HG02943 (cell line): ENCODE measurements around the gene CACNA1S.

Experiments
- ATAC-seq: cut with Tn5 transposase; IDR thresholded peaks from one replicate; pipeline ENCODE4 v1.9.1; 2021; ENCODE audit warnings: mild to moderate bottlenecking, low read depth, moderate library complexity; ENCODE audit not compliant: unreplicated experiment

Gene CACNA1S

DNA sequence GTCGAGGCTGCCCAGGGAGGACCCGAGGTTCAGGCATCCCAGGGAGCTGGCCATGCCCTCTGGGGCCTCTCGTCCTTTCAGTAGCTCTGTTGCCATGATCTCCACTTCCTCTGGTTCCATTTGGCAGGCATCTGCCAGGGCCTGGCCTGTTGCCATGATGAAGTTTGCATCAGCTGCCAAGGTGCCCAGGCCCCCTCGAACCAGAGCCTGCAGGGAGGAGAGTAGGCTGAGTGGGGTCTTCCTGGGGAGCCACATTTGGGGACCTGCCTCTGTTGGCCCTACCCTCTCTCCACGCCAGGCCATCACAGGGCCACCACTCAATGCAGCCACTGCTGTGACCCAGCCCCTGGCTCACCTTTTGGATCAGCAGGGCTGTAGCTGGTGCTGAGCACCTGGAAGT, 72.3 kb downstream of the CACNA1S start:
- ATAC-seq = no peak

- ATAC-seq = no peak
Observed at GRCh38 chr1:201039418-201039817, 72.8 kb downstream of the CACNA1S start.

DNA sequence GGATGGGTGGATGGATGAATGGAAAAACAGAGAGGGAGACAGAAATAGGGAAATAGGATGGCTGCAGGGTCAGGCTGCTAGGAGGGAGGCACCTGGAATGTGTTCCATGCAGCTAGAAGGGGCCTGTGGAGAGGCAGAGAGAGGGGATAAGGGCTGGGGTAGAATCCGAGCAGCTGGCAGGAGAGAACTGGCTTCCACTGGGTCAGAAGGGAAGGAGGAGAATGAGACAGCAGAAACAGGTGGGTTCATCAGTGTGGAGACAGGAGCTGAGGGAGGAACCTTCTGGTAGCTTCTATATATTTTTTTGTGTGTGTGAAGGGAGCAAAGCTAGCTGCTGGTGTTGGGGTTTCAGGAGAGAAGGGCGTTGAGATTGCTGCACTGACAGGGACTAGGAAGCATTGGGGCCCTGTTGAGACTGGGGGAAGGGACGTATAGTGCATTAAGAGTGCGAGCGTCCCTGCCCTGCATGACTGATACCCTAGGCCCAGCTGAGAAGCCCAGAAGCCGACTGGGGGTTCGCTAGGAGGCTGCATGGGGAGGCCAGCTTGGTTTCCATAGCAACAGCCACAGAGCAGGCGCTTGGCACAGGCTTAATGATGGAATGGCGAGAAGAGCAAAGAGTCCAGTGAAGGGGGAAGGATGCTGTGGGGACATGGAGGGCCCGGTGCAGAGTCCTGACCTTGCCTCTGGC, 73.9 kb downstream of the CACNA1S start:
- no peak for ATAC-seq

DNA sequence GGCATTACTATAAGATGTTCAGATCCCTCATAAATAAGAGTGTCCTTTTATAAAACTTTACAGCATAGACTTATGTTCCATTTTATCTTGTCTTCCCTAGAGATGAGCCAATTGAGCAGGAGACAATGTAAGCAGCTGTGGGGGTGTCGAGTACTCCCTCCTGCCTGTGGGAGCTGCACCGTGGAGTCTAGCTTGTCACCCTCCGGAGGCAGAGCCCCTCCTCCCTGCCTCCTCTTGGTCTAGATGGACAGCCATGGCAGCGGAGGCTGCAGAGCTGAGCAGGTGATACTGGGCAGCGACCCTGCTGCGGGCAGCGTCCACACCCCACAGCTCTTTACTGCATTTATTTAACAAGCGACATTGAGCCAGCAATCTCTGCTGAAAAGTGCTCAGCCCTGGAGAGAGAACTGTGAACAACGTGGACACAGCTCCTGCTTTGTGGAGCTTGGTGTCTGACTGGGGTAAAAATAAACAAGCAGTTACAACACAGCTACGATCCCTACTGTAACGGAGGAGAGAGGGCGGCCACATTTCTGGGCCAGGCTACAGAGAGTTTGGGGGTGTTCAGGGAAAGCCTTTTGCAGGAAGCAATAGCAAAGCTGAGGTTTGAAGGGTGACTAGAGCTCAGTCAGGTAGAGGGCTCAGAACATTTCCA, 75.9 kb downstream of the CACNA1S start:
- no peak for ATAC-seq

- ATAC-seq = no peak
Observed at GRCh38 chr1:201034671-201035070, 77.6 kb downstream of the CACNA1S start.

DNA sequence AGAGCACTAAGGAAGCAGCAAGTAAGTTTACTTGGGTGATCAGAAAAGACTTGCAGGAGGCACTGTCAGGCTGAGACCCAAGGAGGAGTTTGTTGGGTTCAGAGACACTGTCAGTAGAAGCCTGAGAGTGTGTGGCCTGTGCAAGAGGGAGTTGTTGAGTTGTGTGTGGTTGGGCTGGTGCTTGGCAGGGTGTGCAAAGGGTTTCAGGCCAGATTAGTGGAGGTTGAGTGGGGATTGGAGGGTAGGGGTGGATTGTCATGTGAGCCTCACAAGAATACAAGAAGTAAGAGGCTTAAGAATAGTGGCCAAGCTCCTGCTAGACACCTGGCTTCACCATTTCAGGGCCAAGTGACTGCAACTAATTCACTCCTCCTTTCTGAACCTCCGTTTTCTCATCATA, 79.8 kb downstream of the CACNA1S start:
- ATAC-seq = no peak

DNA sequence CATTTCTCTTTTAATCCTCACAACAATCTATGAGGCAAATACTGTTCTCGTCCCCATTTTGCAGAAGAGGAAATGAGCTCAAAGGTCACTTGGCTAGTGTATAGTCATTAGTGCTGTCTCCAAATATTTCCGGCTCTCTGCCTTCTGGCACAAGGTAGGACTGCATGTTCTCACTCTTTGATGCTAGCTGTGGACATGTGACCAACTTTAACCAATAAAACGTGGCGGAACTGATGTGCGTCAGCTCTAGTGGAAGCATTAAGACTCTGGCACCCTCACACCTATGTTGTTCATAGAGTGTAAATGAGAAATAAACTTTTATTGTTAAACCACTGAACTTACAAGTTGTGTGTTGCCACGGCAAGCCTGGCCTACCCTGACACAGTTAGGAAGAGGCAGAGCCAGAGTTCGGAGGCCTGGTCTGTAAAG, 83.8 kb downstream of the CACNA1S start:
- no peak for ATAC-seq

- no peak for ATAC-seq
Observed at GRCh38 chr1:201026836-201027235, 85.4 kb downstream of the CACNA1S start.

DNA sequence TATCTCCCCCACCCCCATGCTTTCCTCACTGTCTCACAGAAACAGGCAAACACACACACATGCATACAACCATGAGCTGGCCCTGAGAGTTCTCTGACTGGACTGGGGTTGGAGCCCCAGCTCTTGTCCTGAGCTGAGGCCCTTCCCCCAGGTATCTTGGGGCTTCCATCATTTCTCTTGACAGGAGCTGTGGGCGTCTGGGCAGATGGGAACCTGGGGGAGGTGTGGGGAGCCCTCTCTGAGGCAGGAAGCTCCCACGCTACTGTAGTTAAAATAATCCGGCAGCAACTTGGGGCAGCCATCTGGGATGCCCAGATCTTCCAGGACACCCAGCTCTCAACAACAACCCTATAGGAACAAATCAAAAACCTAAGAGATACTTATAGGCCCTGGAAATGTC, 86.0 kb downstream of the CACNA1S start:
- no peak for ATAC-seq

GRCh38 chr1:201025571-201026002, 86.6 kb downstream of the CACNA1S start:
- no peak for ATAC-seq

DNA sequence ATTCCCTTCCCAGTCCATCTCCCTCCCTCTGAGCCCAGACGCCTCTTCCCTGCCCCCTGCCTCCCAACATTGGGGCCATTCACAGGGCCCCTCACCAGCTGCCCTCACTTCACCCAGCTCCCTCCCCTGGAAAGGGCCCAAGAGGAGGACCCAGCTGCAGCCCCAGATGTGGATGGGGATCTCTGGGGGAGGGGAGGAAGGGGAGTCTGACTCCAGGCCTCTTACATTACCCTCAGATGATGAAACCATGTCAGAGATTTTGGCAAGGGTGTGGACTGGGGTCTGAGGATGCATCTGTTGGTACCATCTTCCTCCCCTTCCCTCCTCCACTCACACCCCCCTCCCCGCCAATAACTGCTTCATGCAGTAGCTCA, 87.6 kb downstream of the CACNA1S start:
- ATAC-seq = no peak

- no peak for ATAC-seq
Observed at GRCh38 chr1:201023920-201024624, 88.2 kb downstream of the CACNA1S start.

DNA sequence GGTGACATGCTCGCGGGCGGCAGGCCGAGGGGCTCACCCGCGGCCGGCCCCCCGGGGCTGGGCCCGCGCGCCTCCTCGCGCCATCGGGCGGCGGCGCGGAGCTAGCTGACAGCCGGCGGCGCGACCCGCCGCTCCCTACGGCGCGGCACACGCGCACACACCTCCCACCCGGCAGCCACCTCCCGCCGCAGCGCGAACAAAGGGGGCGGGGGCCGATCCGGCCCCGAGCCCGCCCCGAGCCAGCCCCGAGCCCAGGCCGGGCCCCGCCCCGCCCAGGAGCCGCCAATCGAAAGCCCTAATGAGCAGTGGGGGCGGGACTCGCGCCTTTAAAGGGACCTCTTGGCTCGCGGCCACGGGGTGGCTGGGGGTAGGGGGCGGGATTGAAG, 88.7 kb downstream of the CACNA1S start, which contains the start of gene KIF21B:
Gene KIF21B (minus strand): TSS at position 198 of the 386 bp plus-strand sequence. CDS start 331 bp downstream, outside the sequence.
- ATAC-seq = peak; percentile 53

GRCh38 chr1:201022820-201023516, 89.3 kb downstream of the CACNA1S start:
- no peak for ATAC-seq

DNA sequence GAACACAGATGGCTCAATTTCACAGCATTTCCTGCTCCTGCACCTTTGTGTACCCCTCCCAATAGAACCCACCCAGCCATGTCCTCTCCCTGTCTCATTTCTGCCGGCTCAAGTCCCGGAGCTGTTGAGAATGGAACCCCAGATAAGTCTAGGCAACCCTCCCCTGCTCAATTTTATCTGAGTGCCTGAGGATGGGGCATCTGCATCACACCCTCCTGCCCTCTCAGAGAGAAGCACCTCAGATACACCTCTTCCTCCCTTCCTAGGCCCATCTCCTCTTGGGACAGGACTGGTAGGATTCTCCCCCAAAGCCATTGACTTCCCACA, 89.8 kb downstream of the CACNA1S start:
- no peak for ATAC-seq

DNA sequence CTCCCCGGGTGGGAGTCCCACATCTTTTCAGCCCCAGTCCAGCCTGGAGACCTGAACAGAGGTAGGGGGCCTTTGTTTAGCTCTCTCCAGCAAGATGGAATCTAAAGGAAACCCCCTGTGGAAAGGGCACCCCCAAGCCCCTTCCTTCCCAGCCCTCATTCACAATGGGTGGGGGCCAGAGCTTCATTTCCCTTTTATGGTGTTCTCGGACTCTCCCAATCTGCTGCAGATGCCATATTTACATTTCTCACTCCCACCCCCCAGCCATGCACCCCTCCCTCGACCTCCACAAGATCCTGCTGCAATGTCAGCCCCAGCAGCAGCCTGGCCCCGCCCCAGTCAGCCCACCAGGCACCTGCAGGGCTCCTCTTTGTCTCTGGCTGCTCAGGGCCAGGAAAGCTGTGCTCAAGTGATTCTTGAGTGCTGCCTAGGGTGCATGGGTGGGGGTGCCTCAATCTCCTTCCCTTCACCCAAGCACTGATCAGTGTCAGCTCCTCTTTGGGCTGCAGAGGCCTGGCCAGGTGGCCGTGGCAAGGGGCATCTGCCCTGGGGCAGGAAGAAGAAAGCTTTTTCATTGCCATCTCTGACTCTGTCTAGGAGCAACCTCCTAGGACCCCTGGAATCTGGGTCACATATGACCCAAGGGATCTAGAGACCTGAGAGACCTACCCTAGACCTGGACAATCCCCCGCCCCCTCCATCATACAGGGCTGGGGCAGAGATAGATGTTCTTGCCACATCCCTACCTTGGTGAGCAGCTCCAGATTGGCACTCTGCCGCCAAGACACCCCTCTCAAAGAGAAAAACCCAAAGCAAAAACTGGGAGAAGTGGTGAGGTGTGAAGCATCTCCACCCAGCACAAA, 90.4 kb downstream of the CACNA1S start:
- ATAC-seq = no peak

DNA sequence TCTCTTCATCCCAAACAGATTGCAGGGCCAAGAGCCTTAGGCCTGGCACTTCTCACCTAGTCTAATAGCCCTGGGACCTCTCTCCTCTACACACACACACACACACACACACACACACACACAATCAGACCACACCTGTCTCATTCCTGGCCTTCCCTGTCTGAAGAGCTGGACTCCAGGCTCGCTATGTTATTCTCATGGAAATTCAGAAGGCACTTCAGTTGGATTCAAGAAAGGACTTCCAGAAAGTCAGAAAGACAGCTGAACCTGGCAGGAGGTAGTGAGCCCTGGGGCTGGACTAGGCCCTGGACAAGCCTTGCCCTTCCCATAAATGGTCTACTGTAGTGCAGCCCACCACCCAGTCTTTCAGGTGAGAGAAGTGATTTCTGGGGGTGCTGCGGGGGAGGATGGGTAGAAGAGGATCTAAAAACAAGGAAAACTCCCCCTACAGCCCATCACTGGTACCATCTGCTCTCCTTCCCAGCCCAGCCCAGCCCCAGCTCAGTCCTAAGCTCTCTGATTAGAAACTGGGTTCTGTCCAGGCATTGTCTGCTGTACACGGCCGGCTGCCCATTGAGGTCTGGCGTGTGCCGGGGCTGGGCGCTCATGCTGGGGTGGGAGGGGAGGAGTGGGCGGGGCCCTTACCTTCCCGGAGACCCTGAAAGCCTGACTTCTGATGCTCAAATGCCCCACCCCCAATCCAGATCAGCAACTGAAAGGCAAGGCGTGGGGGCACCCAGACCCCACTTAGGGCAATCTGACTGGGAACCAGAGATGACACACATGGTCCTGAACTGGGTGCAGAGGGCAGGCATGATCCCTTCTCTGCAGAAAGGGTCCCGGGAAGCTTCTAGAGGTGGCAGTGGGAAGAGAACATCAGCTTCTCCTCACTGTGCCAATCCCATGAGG, 91.3 kb downstream of the CACNA1S start:
- no peak for ATAC-seq

GRCh38 chr1:201020040-201020591, 92.1 kb downstream of the CACNA1S start:
- no peak for ATAC-seq
